HG02642 (cell line): ENCODE measurements around the gene SMG6.

Experiments
- ATAC-seq: cut with Tn5 transposase; IDR thresholded peaks from one replicate; pipeline ENCODE4 v1.9.1; 2021; ENCODE audit warnings: mild to moderate bottlenecking; ENCODE audit not compliant: unreplicated experiment, poor library complexity

The SMG6 gene

GRCh38 chr17:2087597-2088211 is 215.9 kb downstream of the SMG6 start:
- ATAC-seq: peak; percentile 32

DNA sequence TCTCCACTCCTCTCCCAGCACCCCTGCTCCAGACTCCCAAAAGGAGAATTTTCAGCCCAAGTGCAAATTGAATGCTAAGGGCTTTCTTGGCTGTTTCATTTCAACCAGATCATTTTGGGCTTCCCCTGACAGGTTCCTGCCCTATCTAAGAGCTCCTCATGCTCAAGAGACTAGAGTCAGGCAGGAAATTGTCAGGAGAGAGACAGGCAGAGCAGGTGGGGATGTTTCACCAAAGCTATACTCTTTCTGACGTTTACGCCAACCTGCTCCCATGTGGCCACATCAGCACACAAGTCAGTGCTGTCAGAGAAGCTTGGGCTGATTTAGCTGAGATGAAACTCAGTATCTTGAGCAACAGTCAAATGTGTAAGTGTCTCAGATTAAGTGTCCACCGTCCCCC is 217.3 kb downstream of the SMG6 start:
- ATAC-seq: no peak

DNA sequence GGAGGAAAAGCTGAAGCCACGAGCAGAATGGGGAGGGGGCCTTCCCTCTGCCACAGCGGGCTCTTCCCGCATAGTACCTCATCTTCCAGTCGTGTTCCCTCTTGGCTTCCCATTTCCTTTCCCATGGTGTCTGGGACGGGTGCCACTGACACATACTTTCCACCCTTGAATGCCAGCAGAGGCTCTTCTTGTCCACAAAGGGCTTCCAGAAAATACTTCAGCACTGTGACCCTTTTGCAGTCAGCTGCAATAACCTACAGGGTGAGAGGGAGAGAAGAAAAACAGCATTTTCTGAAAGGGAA is 218.0 kb downstream of the SMG6 start:
- ATAC-seq: no peak

GRCh38 chr17:2084766-2085647 is 218.6 kb downstream of the SMG6 start:
- no peak for ATAC-seq

DNA sequence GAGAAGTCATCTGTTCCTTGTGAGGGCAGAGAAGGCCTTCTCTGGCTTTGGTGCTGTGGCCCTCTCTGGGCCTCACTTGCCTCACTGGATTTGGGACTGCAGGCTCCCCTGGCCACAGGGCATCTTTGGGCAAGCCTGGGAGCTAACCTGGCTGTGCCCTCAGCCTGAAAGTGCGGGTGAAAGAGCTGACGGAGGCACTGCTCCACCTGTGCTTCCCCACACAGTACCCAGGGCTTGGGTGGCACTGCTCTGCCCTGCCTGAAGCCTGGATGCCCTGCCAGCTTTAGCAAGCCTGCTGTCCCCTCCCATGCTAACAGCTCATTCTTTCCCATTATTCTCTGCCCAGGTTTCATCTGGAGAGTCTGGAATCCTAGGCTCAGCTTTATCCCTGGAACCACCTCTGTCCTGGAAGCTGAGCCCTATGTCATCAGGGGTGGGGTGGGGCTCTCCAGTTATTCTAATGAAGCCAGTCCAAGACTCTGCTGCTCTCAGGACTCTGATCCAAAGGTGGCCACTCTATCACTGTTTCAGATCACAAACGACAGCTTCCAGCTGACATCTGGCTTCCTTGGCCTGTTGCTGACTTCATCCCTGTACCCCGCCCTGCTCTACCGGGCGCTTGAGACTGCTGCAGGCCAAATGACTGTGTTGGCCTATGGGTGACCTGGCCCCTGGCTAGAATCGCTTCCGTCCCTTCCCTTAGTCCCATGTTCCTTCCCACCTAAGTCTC is 219.4 kb downstream of the SMG6 start:
- ATAC-seq: no peak

GRCh38 chr17:2083613-2084035 is 220.0 kb downstream of the SMG6 start:
- no peak for ATAC-seq

DNA sequence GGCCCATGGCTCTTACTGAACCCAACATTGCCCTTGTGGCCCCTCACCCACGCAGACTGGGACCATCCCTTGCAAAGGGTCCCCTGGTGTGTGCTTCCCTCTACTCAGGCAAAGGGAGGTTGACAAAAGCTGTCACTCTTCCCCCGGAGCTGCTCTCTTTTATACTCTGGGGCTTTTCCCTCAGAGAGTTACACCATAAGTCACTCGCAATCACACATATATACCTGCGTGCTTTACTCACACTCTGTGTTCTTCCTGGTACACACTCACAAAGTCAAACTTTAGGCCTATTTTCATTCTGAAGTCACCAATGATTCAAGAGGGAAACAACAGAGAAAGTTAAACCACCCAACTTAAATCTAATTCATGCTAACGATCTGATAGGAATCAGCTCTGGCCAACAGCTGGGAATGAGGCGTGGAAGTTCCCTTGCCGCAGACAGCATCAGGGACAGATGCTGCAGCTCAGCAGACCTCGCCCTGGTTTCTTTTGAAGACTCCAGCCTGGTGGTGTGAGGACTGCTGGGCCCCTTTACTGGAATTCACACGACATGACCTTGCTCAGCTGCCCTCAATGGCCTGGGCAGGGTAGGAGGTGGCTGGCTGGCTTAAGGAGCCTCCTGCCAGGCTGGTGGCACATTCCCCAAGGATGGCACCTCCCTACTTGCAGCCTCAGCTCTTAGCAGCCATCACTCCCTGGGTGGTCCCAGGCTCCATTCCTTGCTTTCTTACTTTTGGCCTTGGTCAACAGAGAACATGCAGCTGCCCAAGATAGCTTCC is 221.4 kb downstream of the SMG6 start:
- ATAC-seq: no peak

DNA sequence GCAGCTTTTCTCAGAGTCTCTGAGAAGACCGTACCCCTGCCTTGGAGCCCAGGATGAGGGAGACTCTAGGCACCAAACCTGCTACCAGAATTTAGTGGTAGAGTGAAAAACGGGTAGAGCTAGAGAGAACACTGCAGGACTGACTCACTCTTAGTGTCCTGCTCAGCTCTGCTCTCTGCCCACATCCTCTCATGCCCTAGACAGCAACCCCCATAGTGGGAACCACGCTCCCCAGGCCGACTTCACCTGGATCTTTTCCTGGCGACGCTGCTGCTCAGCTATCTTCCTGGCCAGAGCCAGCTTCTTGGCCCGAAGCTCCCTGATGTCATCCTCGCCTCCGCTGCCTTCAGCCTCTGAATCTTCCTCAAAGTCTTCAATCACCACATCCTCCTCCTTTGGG is 222.0 kb downstream of the SMG6 start:
- ATAC-seq: no peak

DNA sequence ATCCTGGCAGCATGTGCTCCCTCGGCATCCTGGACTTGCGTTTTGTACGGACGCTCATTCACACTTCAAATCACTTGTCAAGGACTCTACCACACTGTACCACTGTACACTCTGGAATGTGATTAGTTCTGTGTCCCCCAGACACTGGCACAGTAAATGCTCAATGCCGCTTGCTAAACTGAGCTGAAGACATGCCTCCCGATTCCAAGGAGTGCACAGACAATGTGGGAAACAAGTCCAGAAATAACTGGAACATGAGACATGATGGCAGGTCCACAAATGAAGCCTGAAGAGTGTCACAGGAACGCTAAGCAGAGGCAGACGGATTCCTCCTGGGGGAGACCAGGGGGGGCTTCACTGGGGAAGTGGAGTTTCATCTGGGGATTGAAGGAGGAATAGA is 226.5 kb downstream of the SMG6 start:
- no peak for ATAC-seq

DNA sequence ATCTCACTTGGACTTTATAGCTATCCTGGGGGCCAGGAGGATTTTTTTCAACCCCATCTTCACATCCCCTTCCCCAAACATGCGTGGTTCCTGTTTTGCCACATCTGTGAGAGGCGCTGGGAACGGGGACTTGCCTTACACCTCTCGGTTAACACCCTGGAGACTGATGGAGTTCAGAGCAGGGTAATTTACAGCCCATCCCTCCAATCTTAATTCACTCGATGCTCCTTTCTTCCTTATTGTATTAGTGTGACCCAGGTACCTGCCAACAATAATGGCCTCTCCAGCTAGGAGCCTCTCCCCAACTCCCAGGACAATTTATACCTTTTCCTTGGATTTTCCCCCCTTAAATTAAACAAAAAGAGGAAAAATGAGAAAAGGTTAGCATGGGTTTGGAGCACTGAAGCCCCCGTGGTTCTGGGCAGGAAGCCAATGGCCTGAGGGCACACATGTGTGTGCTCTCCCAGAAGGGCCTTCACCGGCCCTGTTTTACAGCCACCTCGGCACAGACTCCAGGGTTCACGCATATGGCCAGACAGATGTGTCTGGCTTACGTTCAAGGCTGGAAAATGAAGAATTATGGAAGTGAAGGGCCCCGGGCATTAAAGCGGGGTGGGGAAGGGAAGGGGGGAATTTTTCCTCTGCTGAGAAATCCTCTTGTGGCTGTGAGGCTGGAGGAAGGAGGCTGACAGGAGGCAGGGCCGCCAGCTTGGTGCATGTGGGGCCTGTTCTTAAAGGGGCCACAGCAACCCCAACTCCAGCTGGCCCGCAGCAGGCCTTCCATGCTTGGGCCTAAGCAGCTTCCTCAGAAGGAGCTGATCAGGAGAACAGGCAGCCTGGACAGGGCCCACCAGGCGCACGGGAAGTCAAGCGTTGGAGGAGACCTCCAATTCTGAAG is 227.2 kb downstream of the SMG6 start:
- ATAC-seq: no peak

DNA sequence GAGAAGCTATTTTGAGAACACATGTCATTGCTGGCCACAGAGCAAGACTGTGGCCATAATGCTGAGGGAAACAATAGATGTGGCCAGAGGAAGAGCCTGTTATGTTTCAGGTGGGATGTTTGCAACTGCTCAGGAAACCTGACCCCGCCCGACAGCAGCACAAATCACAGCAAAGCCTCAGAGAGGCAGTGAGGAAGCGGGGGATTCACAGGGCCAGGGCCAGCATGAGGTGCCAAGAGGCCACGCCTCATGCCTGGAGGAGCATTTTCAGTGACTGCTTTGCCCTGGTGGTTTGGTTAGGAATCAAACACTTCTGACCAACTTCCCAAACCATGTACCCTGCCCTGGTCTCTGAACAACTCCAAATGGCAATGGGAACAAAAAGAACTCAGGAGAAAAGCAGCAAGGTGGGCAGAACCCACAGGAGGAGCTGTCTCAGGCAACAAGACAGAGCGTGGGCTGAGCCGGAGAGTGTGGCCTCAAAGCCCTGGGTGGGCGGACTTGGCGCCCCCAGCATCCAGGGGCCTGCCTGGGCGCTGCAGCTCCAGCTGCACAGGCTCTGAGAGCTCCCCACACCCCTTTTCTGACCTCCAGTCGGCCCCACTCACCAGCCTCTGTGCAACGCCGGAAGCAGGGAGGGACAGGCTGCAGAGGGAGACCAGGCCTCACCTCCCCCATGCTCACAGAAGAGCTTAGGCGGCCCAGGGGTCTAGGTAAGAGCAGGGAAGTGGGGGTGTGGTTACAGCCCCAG is 228.1 kb downstream of the SMG6 start:
- no peak for ATAC-seq

- ATAC-seq: no peak
These were observed 228.7 kb downstream of the SMG6 start for GRCh38 chr17:2074919-2075318.

GRCh38 chr17:2071455-2072281 is 231.9 kb downstream of the SMG6 start:
- no peak for ATAC-seq

GRCh38 chr17:2071024-2071385 is 232.6 kb downstream of the SMG6 start:
- no peak for ATAC-seq

DNA sequence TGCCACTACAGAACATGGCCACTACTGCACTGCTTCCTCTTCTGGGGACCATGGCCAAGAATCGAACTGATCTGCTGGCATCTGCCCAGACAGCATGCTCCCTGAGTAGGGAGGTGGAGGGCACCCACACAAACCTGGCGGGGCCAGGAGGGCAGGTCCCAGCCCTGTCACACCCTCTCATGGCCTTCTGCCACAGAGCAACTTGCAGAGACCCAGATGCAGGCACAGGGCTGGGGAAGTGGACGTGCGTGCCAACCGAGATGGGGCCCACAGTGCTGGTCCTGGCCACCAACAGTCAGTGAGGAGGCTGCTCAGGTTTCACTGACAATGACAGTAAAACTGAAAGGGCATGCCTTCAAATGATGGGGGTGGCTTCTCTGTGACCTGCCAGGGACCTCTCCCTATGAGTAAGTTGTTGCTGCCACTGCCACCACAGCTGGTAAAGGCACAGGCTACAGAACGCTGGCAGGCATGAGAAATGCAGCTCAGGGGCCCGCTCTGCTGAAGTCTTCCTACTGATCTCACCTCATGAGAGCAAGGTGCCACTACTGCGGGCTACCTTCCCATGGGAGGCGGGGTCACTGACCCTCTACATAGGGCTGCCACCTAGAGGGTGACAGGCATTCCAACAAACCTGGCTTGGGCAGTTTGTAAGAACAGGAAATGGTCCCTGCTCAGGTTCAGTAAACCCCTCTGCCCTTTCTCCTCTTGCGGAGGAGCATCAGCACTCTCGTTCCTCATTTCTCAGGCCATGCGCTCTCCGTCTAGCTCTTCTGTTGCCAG is 233.2 kb downstream of the SMG6 start:
- peak; percentile 75 for ATAC-seq

DNA sequence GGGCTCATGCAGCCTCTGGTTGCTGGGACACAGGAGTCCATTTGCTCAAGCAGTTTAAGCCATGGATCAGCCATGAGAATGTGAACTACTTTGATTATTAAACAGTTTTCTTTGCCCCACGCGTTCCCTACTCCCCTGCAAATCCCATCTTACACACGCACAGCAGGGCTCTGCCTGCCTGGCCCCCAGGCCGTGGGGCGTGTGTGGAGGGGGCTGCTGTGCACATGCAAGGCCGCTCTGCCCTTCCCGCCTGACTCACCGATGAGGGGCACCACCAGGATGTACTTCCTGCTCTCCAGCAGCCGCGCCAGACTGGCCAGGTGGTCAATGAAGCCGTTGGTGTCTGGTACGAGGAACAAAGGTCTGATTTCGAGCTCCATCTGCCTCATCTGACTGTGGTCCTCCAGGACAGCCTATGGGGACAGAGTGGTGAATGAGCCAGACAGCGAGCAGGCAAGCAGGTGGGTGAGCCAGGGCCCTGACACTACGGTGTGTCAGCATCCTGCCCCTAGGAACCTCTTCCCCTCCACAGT is 235.0 kb downstream of the SMG6 start:
- no peak for ATAC-seq

DNA sequence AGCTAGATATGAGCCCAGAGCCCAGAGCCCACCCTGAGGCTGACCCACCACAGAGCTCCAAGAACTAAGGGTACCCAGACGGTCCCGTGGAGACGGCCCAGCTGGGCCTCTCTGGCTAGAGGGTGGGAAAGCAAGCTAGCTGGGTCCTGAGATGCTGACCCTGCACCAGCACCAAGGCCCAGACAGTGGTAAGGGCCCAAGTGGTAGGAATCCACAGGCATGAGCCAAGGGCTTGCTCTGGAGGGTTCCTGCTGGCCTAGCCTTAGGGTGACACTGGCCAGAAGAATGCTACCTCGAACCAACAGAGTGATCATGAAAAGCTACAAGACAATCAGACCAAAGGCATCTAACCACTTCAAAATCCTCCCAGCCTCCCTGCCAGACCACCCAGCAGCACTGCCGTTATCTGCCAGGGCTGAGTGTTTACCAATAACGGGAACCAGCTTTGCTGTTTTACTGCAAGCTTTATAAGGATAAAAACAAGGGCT is 235.5 kb downstream of the SMG6 start:
- no peak for ATAC-seq
